Sigmoid colon (tissue), 4 donors: ENCODE measurements around the gene ST6GALNAC2.

Experiments used
- EP300 ChIP-seq, 4 donors: sonication (generic); formaldehyde crosslinking; IDR thresholded peaks; one replicate each; pipeline ENCODE4 v1.6.1; 2017; ENCODE audit warnings: antibody characterized with exemption in 4 of 4
- POLR2A ChIP-seq, 2 donors: fragments of 450-650 bp; IDR thresholded peaks; one replicate each; pipeline ENCODE4 v1.6.1; 2016; ENCODE audit warnings: antibody characterized with exemption in 2 of 2, mild to moderate bottlenecking in 2 of 2, moderate library complexity in 2 of 2
- POLR2AphosphoS5 ChIP-seq, 4 donors: sonication (generic); formaldehyde crosslinking; IDR thresholded peaks; one replicate each; pipeline ENCODE4 v1.6.1; 2017; ENCODE audit warnings: antibody characterized with exemption in 4 of 4
- TF ChIP-seq, protein P1 (sequence below), 4 experiments: fragments of 450-650 bp in 3 of 4; fragments of 200-600 bp in 1 of 4; IDR thresholded peaks; one replicate each; pipeline ENCODE4 v1.5.1; 2016 to 2019; ENCODE audit warnings: antibody characterized with exemption in 4 of 4, mild to moderate bottlenecking in 3 of 4, moderate library complexity in 2 of 4

DNA sequence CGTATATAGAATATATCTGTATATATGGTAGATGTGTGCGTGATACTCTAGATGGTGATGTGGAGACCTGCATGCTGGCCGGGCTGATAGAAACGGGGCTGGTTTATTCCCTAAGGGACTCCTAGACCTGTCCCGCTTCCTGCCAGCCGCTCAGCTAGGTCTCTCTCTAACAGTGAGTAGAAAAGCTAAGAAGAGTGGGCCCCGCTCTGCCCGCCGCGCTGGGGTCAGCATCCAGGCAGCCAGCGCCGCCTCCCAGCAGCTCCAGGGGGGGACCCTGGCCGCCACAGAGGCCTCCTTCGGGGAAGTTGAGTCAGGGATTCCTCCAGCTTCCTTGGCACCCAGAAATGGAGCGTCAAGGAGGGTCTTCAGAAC is 57.5 kb downstream of the ST6GALNAC2 start:
- no peak for TF ChIP-seq EP300 (IDR thresholded peaks at IDR 0.05)
- TF ChIP-seq, protein P1, sequence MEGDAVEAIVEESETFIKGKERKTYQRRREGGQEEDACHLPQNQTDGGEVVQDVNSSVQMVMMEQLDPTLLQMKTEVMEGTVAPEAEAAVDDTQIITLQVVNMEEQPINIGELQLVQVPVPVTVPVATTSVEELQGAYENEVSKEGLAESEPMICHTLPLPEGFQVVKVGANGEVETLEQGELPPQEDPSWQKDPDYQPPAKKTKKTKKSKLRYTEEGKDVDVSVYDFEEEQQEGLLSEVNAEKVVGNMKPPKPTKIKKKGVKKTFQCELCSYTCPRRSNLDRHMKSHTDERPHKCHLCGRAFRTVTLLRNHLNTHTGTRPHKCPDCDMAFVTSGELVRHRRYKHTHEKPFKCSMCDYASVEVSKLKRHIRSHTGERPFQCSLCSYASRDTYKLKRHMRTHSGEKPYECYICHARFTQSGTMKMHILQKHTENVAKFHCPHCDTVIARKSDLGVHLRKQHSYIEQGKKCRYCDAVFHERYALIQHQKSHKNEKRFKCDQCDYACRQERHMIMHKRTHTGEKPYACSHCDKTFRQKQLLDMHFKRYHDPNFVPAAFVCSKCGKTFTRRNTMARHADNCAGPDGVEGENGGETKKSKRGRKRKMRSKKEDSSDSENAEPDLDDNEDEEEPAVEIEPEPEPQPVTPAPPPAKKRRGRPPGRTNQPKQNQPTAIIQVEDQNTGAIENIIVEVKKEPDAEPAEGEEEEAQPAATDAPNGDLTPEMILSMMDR (IDR thresholded peaks at IDR 0.05), result no peak
- TF ChIP-seq POLR2A (IDR thresholded peaks at IDR 0.05), result no peak
- no peak for TF ChIP-seq POLR2AphosphoS5 (IDR thresholded peaks at IDR 0.05)
